HEK293 (cell line): ENCODE data around the gene MCM7.

Experiments used
- CTCF ChIA-PET: fragments of 350-600 bp; formaldehyde crosslinking; extraction: SDS; loops from one replicate; lab custom pipeline; 2021; ENCODE audit warnings: antibody characterized with exemption; lab: Yijun Ruan, JAX
- POLR2A ChIA-PET: fragments of 300-600 bp; formaldehyde crosslinking; extraction: SDS; loops from one replicate; lab custom pipeline; 2020; ENCODE audit warnings: antibody characterized with exemption, inconsistent platforms; lab: Yijun Ruan, JAX
- H3K27ac ChIP-seq: fragments of 200-500 bp; sonication (Bioruptor generic); 2 replicates; pipeline ENCODE4 v1.5.1; 2014; ENCODE audit warnings: low read depth, low read length, control low read depth, inconsistent platforms; ENCODE audit errors: extremely low read depth
- H3K36me3 ChIP-seq, 2 experiments: fragments of 200-500 bp in 1 of 2; sonication (Bioruptor generic) in 1 of 2; 1 replicate in 1 of 2; 2 replicates in 1 of 2; pipeline ENCODE4 v1.5.1; 2014 to 2017; ENCODE audit warnings: inconsistent platforms in 2 of 2, low read length in 2 of 2; ENCODE audit not compliant: control insufficient read depth in 2 of 2, insufficient read depth in 1 of 2
- H3K4me1 ChIP-seq: fragments of 200-500 bp; sonication (Bioruptor generic); 2 replicates; pipeline ENCODE4 v1.5.1; 2014; ENCODE audit warnings: mild to moderate bottlenecking, low read length, inconsistent platforms; ENCODE audit not compliant: control insufficient read depth, insufficient read depth
- H3K4me3 ChIP-seq: 2 replicates; pipeline ENCODE4 v1.5.1; 2011; ENCODE audit warnings: low read depth, mild to moderate bottlenecking, control low read depth, low read length, moderate library complexity
- H3K9me3 ChIP-seq: fragments of 200-500 bp; sonication (Bioruptor generic); 2 replicates; pipeline ENCODE4 v1.5.1; 2014; ENCODE audit warnings: low read depth, low read length, inconsistent platforms; ENCODE audit not compliant: control insufficient read depth, insufficient read depth
- GLI4 ChIP-seq: fragments of 450-650 bp; formaldehyde crosslinking; IDR thresholded peaks from 2 replicates; pipeline ENCODE4 v1.5.1; 2016; ENCODE audit warnings: missing biosample characterization, missing genetic modification characterization
- GLIS1 ChIP-seq: fragments of 450-650 bp; formaldehyde crosslinking; IDR thresholded peaks from 2 replicates; pipeline ENCODE4 v1.5.1; 2016; ENCODE audit warnings: missing biosample characterization, missing genetic modification characterization
- HIC1 ChIP-seq: fragments of 450-650 bp; formaldehyde crosslinking; IDR thresholded peaks from 2 replicates; pipeline ENCODE4 v1.5.1; 2016; ENCODE audit warnings: missing biosample characterization, missing genetic modification characterization
- KLF1 ChIP-seq: fragments of 450-650 bp; formaldehyde crosslinking; IDR thresholded peaks from 2 replicates; pipeline ENCODE4 v1.5.1; 2016; ENCODE audit warnings: missing biosample characterization, missing genetic modification characterization
- KLF16 ChIP-seq: fragments of 450-650 bp; formaldehyde crosslinking; IDR thresholded peaks from 2 replicates; pipeline ENCODE4 v1.5.1; 2017; ENCODE audit warnings: missing biosample characterization, missing genetic modification characterization
- KLF17 ChIP-seq: fragments of 450-650 bp; formaldehyde crosslinking; IDR thresholded peaks from 2 replicates; pipeline ENCODE4 v1.5.1; 2016; ENCODE audit warnings: missing biosample characterization, missing genetic modification characterization
- PRDM10 ChIP-seq: fragments of 450-650 bp; formaldehyde crosslinking; IDR thresholded peaks from 2 replicates; pipeline ENCODE4 v1.5.1; 2016; ENCODE audit warnings: missing biosample characterization, missing genetic modification characterization
- SALL2 ChIP-seq: fragments of 450-650 bp; formaldehyde crosslinking; IDR thresholded peaks from 2 replicates; pipeline ENCODE4 v1.5.0; 2017; ENCODE audit warnings: missing biosample characterization, mild to moderate bottlenecking, missing genetic modification characterization, borderline replicate concordance
- SP7 ChIP-seq: fragments of 450-650 bp; formaldehyde crosslinking; IDR thresholded peaks from 2 replicates; pipeline ENCODE4 v1.5.1; 2016; ENCODE audit warnings: missing biosample characterization, missing genetic modification characterization
- TCF7L2 ChIP-seq: IDR thresholded peaks from 2 replicates; pipeline ENCODE4 v1.6.1; 2011; ENCODE audit warnings: low read depth, mild to moderate bottlenecking, inconsistent platforms, low read length, moderate library complexity, borderline replicate concordance
- WT1 ChIP-seq: fragments of 450-650 bp; formaldehyde crosslinking; IDR thresholded peaks from 2 replicates; pipeline ENCODE4 v1.5.1; 2016; ENCODE audit warnings: missing biosample characterization, missing genetic modification characterization
- ZIC2 ChIP-seq: fragments of 450-650 bp; formaldehyde crosslinking; IDR thresholded peaks from 2 replicates; pipeline ENCODE4 v1.5.1; 2016; ENCODE audit warnings: missing biosample characterization, missing genetic modification characterization
- ZNF132 ChIP-seq: fragments of 450-650 bp; formaldehyde crosslinking; IDR thresholded peaks from 2 replicates; pipeline ENCODE4 v1.5.1; 2017; ENCODE audit warnings: missing biosample characterization, missing genetic modification characterization, borderline replicate concordance
- ZNF18 ChIP-seq: fragments of 450-650 bp; formaldehyde crosslinking; IDR thresholded peaks from 2 replicates; pipeline ENCODE4 v1.5.1; 2016; ENCODE audit warnings: missing biosample characterization, missing genetic modification characterization
- ZNF239 ChIP-seq: fragments of 450-650 bp; formaldehyde crosslinking; IDR thresholded peaks from 2 replicates; pipeline ENCODE4 v1.5.1; 2016; ENCODE audit warnings: missing biosample characterization, missing genetic modification characterization
- ZNF248 ChIP-seq: fragments of 450-650 bp; formaldehyde crosslinking; IDR thresholded peaks from 2 replicates; pipeline ENCODE4 v1.5.1; 2017; ENCODE audit warnings: missing biosample characterization, missing genetic modification characterization
- ZNF335 ChIP-seq: fragments of 450-650 bp; formaldehyde crosslinking; conservative IDR thresholded peaks from 2 replicates; pipeline ENCODE4 v1.5.1; 2016; ENCODE audit warnings: missing biosample characterization, missing genetic modification characterization
- ZNF394 ChIP-seq: fragments of 450-650 bp; formaldehyde crosslinking; IDR thresholded peaks from 2 replicates; pipeline ENCODE4 v1.5.1; 2016; ENCODE audit warnings: missing biosample characterization, missing genetic modification characterization, mild to moderate bottlenecking, moderate library complexity, borderline replicate concordance
- ZNF423 ChIP-seq: fragments of 450-650 bp; formaldehyde crosslinking; IDR thresholded peaks from 2 replicates; pipeline ENCODE4 v1.5.1; 2016; ENCODE audit warnings: missing biosample characterization, missing genetic modification characterization
- ZNF473 ChIP-seq: fragments of 450-650 bp; formaldehyde crosslinking; IDR thresholded peaks from 2 replicates; pipeline ENCODE4 v1.5.1; 2017; ENCODE audit warnings: missing biosample characterization, missing genetic modification characterization
- ZNF501 ChIP-seq: fragments of 450-650 bp; formaldehyde crosslinking; IDR thresholded peaks from 2 replicates; pipeline ENCODE4 v1.5.1; 2016; ENCODE audit warnings: missing biosample characterization, missing genetic modification characterization
- ZNF529 ChIP-seq: fragments of 450-650 bp; formaldehyde crosslinking; IDR thresholded peaks from 2 replicates; pipeline ENCODE4 v1.5.1; 2017; ENCODE audit warnings: missing genetic modification characterization, missing biosample characterization; ENCODE audit not compliant: insufficient replicate concordance
- ZNF600 ChIP-seq: fragments of 450-650 bp; formaldehyde crosslinking; IDR thresholded peaks from 2 replicates; pipeline ENCODE4 v1.5.1; 2016; ENCODE audit warnings: missing biosample characterization, missing genetic modification characterization
- ZNF704 ChIP-seq: fragments of 450-650 bp; formaldehyde crosslinking; IDR thresholded peaks from 2 replicates; pipeline ENCODE4 v1.5.1; 2016; ENCODE audit warnings: missing biosample characterization, missing genetic modification characterization
- ZNF791 ChIP-seq: fragments of 450-650 bp; formaldehyde crosslinking; IDR thresholded peaks from 2 replicates; pipeline ENCODE4 v1.5.1; 2016; ENCODE audit warnings: missing biosample characterization, missing genetic modification characterization

MCM7 gene

GRCh38 chr7:100090527-100091410, 10.4 kb downstream of the MCM7 start (continued):
- no peak for TF ChIP-seq ZNF704

GRCh38 chr7:100089458-100090196, 11.6 kb downstream of the MCM7 start:
- Histone ChIP-seq H3K36me3 (peaks cover 13 to 44% of the 10 kb centered on the region in 2 experiments), H3K9me3 (no peaks in the 10 kb centered on the region), H3K27ac (peak overlapping the region; percentile 79), H3K4me3 (peak overlapping the region; percentile 86), H3K4me1 (peaks cover 8% of the 10 kb centered on the region)
- POLR2A ChIA-PET: interaction anchor here (1.7 to 7.9 kb wide), 2 partner anchors 11 to 37 kb away, joined by 3 to 115 read pairs; partner anchors contain the start of genes AP4M1, MBLAC1 and MCM7
- CTCF ChIA-PET: interaction anchor here (0.6 to 1.3 kb wide), 3 partner anchors 11 to 317 kb away, joined by 3 to 4 read pairs (median 4); partner anchors contain the start of gene MCM7
- TF ChIP-seq GLI4 (tag by site-specific recombination): no peak
- TF ChIP-seq ZNF18 (tag by site-specific recombination): no peak
- no peak for TF ChIP-seq ZNF423 (tag by site-specific recombination)
- no peak for TF ChIP-seq ZNF132 (tag by site-specific recombination)
- TF ChIP-seq HIC1 (tag by site-specific recombination): peak; percentile 42; the same call in 1 of the 2 replicates
- TF ChIP-seq PRDM10 (tag by site-specific recombination): no peak
- peak; percentile 90 for TF ChIP-seq ZNF394 (tag by site-specific recombination)
- TF ChIP-seq ZNF791 (tag by site-specific recombination): no peak
- TF ChIP-seq ZNF529: no peak
- TF ChIP-seq ZNF473 (tag by site-specific recombination): no peak
- no peak for TF ChIP-seq KLF16 (tag by site-specific recombination)
- TF ChIP-seq ZNF248: no peak
- TF ChIP-seq KLF17: peak; percentile 18; the same call in 1 of the 2 replicates
- no peak for TF ChIP-seq ZNF335 (tag by site-specific recombination)
- peak; percentile 70 for TF ChIP-seq SP7 (tag by site-specific recombination)
- TF ChIP-seq WT1 (tag by site-specific recombination): peak; percentile 31; the same call in 1 of the 2 replicates
- peak; percentile 61 for TF ChIP-seq KLF1 (tag by site-specific recombination)
- no peak for TF ChIP-seq TCF7L2
- peak; percentile 59 for TF ChIP-seq GLIS1 (tag by site-specific recombination)
- no peak for TF ChIP-seq ZNF600 (tag by site-specific recombination)
- no peak for TF ChIP-seq SALL2
- TF ChIP-seq ZNF239 (tag by site-specific recombination): no peak
- no peak for TF ChIP-seq ZNF501 (tag by site-specific recombination)
- no peak for TF ChIP-seq ZIC2 (tag by site-specific recombination)
